RKO (cell line): ENCODE data around the gene RAB40C.

ENCODE experiments used
- DNase-seq: peaks from one replicate; pipeline ENCODE4 v3.0.0-alpha.2; 2016; ENCODE audit warnings: low spot score

Gene RAB40C

GRCh38 chr16:668519-669171 lies 78.8 kb downstream of the RAB40C start:
- DNase-seq = peak; percentile 7

GRCh38 chr16:669666-670065 lies 79.8 kb downstream of the RAB40C start:
- DNase-seq = no peak

GRCh38 chr16:670485-671352 lies 80.9 kb downstream of the RAB40C start:
- no peak for DNase-seq

GRCh38 chr16:671353-672131 lies 81.7 kb downstream of the RAB40C start:
- DNase-seq = no peak

- no peak for DNase-seq
Observed at GRCh38 chr16:672371-672770, 82.5 kb downstream of the RAB40C start.

- no peak for DNase-seq
Observed at GRCh38 chr16:672851-673250, 83.0 kb downstream of the RAB40C start.

GRCh38 chr16:673399-673991 lies 83.6 kb downstream of the RAB40C start:
- no peak for DNase-seq

- DNase-seq = no peak
Observed at GRCh38 chr16:674214-674881, 84.5 kb downstream of the RAB40C start.

GRCh38 chr16:674968-675883 lies 85.4 kb downstream of the RAB40C start, which contains the start of gene RHBDL1:
RHBDL1 (plus strand) TSS chr16:675671; CDS start chr16:675791, 120 bp downstream.
- DNase-seq = no peak

- no peak for DNase-seq
Observed at GRCh38 chr16:675884-676564, 86.2 kb downstream of the RAB40C start.

GRCh38 chr16:676565-676902 lies 86.7 kb downstream of the RAB40C start:
- DNase-seq = no peak

GRCh38 chr16:676913-677312 lies 87.0 kb downstream of the RAB40C start:
- DNase-seq = no peak

GRCh38 chr16:677316-678190 lies 87.7 kb downstream of the RAB40C start:
- no peak for DNase-seq

- DNase-seq = no peak
Observed at GRCh38 chr16:678209-678857, 88.5 kb downstream of the RAB40C start.
